D721Med (cell line): Measurements from ENCODE around the gene CDK4.

Experiments used
- DNase-seq: peaks from one replicate; pipeline ENCODE4 v3.0.0; 2011; ENCODE audit warnings: low spot score; ENCODE audit not compliant: insufficient read length
- FAIRE-seq: peaks from 2 replicates; lab custom pipeline; 2011; peaks lifted over from hg19 to GRCh38; lab: Jason Lieb, UNC
- TF ChIP-seq, protein P1 (sequence below): IDR thresholded peaks from 2 replicates; pipeline ENCODE4 v1.5.1; 2012; ENCODE audit warnings: mild to moderate bottlenecking, control low read depth; ENCODE audit not compliant: insufficient read depth; ENCODE audit errors: missing control alignments

The CDK4 gene

DNA sequence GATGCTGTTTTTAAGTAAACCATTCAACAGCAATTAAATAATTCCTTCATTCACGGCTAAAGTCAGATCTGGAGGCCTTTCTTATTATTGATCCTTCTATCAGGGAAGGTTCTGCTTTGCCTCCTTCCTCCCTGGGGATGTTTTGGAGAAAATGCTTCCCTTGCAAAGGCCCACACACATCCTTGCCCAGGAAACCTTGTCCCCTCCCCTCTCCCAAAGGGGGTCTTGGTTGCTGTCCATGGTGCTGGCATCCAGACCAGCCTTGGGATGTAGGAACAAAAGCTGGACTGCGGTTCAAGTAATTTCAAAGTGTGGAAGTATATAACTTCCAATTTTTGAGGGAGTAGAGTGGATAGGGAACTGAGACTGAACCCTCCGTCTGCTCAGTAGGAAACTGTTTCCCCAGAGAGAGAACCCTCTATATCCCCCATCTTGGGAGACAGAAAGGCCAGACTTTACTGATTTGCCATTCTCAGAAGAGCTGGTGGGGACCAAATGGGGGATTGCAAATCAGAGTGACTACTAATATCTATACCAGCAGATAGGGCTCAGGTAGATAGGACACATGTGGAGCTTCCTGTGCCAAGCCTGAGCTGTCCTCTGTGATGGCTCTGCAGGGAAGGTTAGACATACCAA, 8.4 kb upstream of the CDK4 start:
- DNase-seq, result no peak
- TF ChIP-seq, protein P1, sequence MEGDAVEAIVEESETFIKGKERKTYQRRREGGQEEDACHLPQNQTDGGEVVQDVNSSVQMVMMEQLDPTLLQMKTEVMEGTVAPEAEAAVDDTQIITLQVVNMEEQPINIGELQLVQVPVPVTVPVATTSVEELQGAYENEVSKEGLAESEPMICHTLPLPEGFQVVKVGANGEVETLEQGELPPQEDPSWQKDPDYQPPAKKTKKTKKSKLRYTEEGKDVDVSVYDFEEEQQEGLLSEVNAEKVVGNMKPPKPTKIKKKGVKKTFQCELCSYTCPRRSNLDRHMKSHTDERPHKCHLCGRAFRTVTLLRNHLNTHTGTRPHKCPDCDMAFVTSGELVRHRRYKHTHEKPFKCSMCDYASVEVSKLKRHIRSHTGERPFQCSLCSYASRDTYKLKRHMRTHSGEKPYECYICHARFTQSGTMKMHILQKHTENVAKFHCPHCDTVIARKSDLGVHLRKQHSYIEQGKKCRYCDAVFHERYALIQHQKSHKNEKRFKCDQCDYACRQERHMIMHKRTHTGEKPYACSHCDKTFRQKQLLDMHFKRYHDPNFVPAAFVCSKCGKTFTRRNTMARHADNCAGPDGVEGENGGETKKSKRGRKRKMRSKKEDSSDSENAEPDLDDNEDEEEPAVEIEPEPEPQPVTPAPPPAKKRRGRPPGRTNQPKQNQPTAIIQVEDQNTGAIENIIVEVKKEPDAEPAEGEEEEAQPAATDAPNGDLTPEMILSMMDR, result no peak
- no peak for FAIRE-seq

DNA sequence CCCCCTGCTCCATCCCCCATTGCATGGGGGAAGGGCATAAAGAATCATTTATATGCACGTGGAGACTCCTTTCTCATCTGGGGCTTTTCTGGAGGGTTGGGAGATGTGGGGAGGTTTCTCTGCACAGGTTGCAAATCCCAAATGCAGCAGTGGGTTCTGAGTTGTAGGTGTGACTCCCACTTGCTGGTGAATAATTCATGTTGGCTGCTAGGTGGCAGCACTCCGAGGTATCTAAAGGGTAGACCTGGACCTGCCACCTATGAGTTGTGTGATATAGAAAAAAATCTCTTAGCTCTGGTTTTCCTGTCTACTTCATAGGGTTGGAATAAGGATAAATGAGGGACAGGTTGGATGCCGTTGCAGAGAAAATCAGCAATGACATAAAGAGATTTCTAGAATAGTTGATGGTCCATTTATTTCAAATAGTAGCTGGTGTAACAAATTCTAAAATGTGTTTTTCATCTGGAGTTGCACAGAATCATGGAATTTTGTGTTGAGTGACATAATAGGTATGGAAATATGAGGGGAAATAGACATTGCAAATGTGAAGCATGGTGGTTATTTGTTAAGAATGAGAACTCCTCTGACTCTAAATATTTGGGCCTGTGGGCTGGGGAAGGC, 7.4 kb upstream of the CDK4 start:
- TF ChIP-seq, protein P1, result peak; percentile 61
- FAIRE-seq, result peak; percentile 53
- no peak for DNase-seq

DNA sequence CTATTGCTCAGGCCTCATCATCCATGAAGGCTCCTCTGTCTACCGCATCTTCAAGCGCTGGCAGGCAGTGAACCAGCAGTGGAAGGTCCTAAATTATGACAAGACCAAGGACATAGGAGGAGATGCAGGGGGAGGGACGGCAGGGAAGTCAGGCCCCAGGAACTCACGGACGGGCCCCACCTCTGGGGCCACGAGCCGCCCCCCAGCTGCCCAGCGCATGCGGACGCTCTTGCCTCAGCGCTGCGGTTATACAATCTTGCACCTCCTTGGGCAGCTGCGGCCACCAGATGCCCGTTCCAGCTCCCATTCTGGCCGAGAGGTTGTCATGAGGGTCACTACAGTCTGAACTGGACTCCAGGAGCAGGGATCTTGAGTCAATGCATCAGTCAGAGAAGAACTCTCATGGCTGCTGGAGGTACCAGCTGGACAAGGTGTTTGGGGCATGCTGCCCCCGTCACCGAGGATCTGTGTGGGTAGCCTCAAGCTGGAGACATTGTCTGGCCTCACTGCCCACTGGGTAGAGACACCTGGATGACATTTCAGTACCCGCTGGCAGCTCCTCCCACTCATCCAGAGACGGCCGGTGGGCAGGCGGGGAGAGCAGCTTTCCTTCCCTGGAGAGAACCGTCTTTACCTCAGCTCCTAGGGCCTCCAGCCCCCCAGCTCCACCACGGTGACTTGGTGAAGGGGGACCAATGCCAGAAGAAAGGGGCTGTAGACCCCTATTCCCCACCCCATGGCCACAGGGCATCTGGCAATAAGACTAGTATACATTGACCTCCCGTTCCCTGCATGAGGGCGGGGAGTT, 6.6 kb upstream of the CDK4 start:
- FAIRE-seq (no peak), DNase-seq (no peak)
- TF ChIP-seq, protein P1, result no peak

DNA sequence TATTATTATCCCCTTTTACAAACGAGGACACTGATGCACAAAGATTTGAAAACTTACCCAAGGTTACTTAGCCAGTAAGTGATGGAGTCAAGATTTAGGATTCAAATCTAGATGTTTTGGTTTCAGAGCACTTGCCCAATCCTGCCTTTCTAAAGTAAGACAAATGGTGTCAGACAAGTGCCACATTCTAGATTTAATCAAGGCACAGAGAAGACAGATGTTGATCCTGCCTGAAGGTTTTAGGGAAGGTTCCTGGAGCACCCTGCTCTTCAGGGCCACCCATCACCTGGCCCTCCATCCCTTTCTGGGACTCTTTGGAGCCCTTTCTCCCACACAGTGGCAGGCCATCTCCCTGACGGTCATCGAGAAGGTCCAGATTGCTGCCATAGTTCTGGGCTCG, 5.7 kb upstream of the CDK4 start:
- no peak for DNase-seq
- TF ChIP-seq, protein P1, result no peak
- no peak for FAIRE-seq

DNA sequence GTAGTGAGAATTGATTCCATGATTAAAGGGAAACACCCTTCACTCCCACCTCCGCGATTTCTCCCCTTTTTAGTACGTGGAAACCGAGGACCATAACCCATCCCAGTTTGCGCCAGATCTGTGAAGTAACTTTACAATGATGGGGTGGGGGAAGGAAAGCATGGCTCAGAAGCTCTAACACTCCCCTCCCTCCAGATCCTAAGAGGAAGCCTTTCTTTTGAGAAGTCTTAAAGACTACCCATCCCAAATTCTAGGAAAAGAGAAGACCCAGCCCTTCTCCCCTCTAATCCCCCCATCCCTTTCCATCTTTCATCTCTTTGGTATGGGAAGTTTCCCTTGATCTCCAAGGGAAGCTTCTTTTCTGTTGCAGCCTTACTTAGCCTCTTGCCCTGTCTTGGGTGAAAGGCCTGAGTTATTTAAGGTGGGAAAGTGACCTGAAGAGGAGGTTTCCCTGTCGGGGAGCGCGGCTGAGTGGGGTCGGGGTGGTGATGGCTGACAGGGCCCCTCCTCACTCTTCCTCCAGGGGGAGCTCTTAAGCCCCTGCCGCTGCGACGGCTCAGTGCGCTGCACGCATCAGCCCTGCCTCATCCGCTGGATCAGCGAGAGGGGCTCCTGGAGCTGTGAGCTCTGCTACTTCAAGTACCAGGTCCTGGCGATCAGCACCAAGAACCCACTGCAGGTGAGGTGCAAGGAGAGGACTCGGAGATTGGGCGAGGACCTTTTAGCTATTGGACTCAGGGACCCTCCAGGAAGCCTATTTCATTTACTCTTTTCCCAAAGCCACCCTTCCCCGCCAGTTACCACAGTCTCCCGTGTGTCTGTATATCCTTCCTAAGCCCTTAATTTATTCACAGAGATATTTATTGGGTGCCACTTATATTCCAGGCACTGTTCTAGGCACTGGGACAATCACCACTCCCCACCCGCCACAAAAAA, 4.6 kb upstream of the CDK4 start:
- FAIRE-seq (no peak), DNase-seq (peak; percentile 73)
- TF ChIP-seq, protein P1, result peak; percentile 70

DNA sequence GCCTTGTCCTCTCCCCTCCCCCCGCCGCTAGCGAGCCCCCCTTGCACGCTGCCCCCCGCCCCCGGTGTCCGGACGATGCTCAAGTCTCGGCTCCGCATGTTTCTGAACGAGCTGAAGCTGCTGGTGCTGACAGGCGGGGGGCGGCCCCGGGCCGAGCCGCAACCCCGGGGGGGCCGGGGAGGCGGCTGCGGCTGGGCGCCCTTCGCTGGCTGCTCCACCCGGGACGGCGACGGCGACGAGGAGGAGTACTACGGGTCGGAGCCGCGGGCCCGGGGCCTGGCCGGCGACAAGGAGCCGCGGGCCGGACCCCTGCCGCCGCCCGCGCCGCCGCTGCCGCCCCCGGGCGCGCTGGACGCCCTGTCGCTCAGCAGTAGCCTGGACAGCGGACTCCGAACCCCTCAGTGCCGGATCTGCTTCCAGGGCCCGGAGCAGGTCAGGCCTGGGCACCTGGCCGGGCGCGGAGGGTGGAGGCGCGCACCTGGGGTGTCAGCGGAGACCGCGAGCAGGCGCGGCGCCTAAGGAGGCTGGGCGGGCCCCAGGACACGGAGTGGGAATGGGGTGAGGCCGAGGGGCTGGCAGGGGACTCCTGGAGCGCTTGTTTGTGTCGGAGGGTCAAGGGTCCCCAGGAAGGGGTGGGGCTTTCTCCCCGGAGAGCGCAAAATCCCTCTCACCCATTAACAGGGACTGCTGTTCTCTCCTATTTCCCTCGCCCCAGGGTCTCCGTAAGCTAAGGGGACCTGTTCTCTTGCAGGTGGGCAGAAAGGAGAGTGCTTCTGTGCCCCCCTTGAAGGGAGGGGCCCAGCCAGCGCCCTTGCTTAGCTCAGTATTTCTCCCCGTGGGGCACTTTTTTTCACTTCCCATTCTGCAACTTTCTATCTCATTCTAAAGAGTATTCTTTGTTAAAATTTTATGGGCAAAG, 3.6 kb upstream of the CDK4 start:
- TF ChIP-seq, protein P1, result no peak
- no peak for DNase-seq

More for the DNA sequence above, 3.6 kb upstream of the CDK4 start:
- FAIRE-seq, result no peak
